DND-41 (cell line): ENCODE measurements around the gene F7.

Source experiments
- ATAC-seq: fragments of 200-7000 bp; cut with Tn5 transposase; 3 replicates; pipeline ENCODE4 v1.9.1; 2021; ENCODE audit warnings: low read depth; ENCODE audit not compliant: insufficient read depth
- DNase-seq: peaks from one replicate; pipeline ENCODE4 v3.0.0-alpha.2; 2020
- H2AFZ ChIP-seq: 2 replicates; pipeline ENCODE4 v1.6.0; 2012; ENCODE audit warnings: low read depth, low read length
- H3K27ac ChIP-seq: 2 replicates; pipeline ENCODE4 v1.5.1; 2012; ENCODE audit warnings: low read length, inconsistent platforms
- H3K27me3 ChIP-seq: fragments of 200-600 bp; sonication (generic); 2 replicates; pipeline ENCODE4 v1.6.0; 2012; ENCODE audit warnings: low read length, mild to moderate bottlenecking, inconsistent platforms; ENCODE audit not compliant: insufficient read depth, poor library complexity
- H3K36me3 ChIP-seq: 2 replicates; pipeline ENCODE4 v1.5.1; 2012; ENCODE audit warnings: low read length, inconsistent platforms; ENCODE audit not compliant: insufficient read depth
- H3K4me1 ChIP-seq: 2 replicates; pipeline ENCODE4 v1.5.1; 2012; ENCODE audit warnings: mild to moderate bottlenecking, low read length; ENCODE audit not compliant: insufficient read depth
- H3K4me2 ChIP-seq: 2 replicates; pipeline ENCODE4 v1.6.0; 2012; ENCODE audit warnings: mild to moderate bottlenecking, moderate library complexity, low read length, inconsistent platforms; ENCODE audit not compliant: insufficient read depth
- H3K4me3 ChIP-seq, 2 experiments: fragments of 200-600 bp in 1 of 2; shearing (Covaris generic) in 1 of 2; 2 replicates each; pipeline ENCODE4 v1.5.1; 2012 to 2016; ENCODE audit warnings: inconsistent platforms in 2 of 2, low read length in 2 of 2, mild to moderate bottlenecking in 2 of 2, low read depth in 1 of 2, moderate library complexity in 1 of 2
- H3K79me2 ChIP-seq: 2 replicates; pipeline ENCODE4 v1.6.0; 2012; ENCODE audit warnings: low read length, inconsistent platforms; ENCODE audit not compliant: insufficient read depth
- H3K9ac ChIP-seq: 2 replicates; pipeline ENCODE4 v1.6.0; 2012; ENCODE audit warnings: low read depth, mild to moderate bottlenecking, inconsistent platforms, low read length, moderate library complexity
- H3K9me3 ChIP-seq: 2 replicates; pipeline ENCODE4 v1.5.1; 2012; ENCODE audit warnings: low read length, moderate library complexity, mild to moderate bottlenecking, inconsistent platforms; ENCODE audit not compliant: insufficient read depth, severe bottlenecking
- H4K20me1 ChIP-seq: 2 replicates; pipeline ENCODE4 v1.6.0; 2012; ENCODE audit warnings: low read length; ENCODE audit not compliant: insufficient read depth
- EZH2 ChIP-seq: IDR thresholded peaks from 3 replicates; pipeline ENCODE4 v1.6.1; 2012; ENCODE audit warnings: borderline replicate concordance, low read depth, mild to moderate bottlenecking, moderate library complexity, low read length, inconsistent platforms; ENCODE audit not compliant: severe bottlenecking
- TF ChIP-seq, protein P1 (sequence below): IDR thresholded peaks from 2 replicates; pipeline ENCODE4 v1.5.1; 2012; ENCODE audit warnings: borderline replicate concordance, low read length, moderate library complexity, mild to moderate bottlenecking; ENCODE audit not compliant: poor library complexity, severe bottlenecking; ENCODE audit errors: extremely low read depth

F7 gene

GRCh38 chr13:113091211-113091771 lies 14.3 kb upstream of the F7 start:
- Histone ChIP-seq H3K36me3 (no peaks in the 10 kb centered on the region), H3K4me1 (no peaks in the 10 kb centered on the region), H3K79me2 (no peaks in the 10 kb centered on the region), H2AFZ (no peak overlapping the region), H3K9me3 (no peaks in the 10 kb centered on the region), H3K9ac (no peak overlapping the region), H3K4me2 (no peak overlapping the region), H3K27ac (no peak overlapping the region), H3K4me3 (no peak overlapping the region), H3K27me3 (no peaks in the 10 kb centered on the region), H4K20me1 (peaks cover 5% of the 10 kb centered on the region)
- no peak for ATAC-seq
- TF ChIP-seq EZH2 = no peak
- DNase-seq = no peak

DNA sequence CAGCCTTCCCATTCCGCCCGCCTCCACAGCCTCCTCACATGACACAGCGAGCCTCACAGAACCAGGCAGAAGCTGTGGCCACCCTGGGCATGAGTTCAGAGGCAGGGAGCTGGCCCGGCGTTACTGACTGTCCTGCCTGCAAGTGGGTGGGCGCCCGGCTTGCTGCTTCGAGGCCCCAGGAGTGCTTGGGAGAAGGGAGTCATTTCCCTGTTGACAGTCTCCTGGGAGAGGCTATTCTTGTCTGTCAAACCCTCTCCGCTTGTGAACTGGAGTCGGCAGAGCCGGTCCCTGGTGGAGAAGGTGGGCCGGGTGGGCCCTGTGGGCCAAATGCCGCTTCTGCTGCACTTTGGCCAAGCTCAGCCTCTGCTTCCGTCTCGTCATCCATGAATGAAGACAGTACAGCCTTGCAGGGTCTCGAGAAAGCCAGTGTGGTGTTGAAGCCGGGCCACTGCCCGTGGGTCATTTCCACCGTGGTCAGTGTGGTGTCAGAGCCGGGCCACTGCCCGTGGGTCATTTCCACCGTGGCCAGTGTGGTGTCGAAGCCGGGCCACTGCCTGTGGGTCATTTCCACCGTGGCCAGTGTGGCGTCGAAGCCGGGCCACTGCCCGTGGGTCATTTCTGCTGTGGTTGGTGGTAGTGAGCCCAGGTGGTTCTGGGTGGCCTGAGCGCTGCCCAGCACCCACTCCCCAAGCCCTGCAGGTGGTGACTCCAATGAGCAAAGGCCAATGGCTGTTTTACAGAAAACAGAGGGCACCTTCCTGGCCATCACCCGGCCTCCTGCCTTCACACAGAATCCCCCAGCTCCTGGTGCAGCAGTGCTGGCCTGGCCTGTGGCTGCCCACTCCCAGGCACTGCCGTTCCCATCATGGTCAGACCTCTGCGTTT lies 13.5 kb upstream of the F7 start:
- Histone ChIP-seq H3K27ac (no peak overlapping the region), H3K9ac (no peak overlapping the region), H2AFZ (no peak overlapping the region), H3K79me2 (no peaks in the 10 kb centered on the region), H4K20me1 (peaks cover 5% of the 10 kb centered on the region), H3K9me3 (no peaks in the 10 kb centered on the region), H3K4me2 (no peak overlapping the region), H3K36me3 (no peaks in the 10 kb centered on the region), H3K27me3 (no peaks in the 10 kb centered on the region), H3K4me3 (no peak overlapping the region), H3K4me1 (no peaks in the 10 kb centered on the region)
- ATAC-seq (no peak), DNase-seq (no peak)
- no peak for TF ChIP-seq EZH2
- TF ChIP-seq, protein P1, sequence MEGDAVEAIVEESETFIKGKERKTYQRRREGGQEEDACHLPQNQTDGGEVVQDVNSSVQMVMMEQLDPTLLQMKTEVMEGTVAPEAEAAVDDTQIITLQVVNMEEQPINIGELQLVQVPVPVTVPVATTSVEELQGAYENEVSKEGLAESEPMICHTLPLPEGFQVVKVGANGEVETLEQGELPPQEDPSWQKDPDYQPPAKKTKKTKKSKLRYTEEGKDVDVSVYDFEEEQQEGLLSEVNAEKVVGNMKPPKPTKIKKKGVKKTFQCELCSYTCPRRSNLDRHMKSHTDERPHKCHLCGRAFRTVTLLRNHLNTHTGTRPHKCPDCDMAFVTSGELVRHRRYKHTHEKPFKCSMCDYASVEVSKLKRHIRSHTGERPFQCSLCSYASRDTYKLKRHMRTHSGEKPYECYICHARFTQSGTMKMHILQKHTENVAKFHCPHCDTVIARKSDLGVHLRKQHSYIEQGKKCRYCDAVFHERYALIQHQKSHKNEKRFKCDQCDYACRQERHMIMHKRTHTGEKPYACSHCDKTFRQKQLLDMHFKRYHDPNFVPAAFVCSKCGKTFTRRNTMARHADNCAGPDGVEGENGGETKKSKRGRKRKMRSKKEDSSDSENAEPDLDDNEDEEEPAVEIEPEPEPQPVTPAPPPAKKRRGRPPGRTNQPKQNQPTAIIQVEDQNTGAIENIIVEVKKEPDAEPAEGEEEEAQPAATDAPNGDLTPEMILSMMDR = no peak

DNA sequence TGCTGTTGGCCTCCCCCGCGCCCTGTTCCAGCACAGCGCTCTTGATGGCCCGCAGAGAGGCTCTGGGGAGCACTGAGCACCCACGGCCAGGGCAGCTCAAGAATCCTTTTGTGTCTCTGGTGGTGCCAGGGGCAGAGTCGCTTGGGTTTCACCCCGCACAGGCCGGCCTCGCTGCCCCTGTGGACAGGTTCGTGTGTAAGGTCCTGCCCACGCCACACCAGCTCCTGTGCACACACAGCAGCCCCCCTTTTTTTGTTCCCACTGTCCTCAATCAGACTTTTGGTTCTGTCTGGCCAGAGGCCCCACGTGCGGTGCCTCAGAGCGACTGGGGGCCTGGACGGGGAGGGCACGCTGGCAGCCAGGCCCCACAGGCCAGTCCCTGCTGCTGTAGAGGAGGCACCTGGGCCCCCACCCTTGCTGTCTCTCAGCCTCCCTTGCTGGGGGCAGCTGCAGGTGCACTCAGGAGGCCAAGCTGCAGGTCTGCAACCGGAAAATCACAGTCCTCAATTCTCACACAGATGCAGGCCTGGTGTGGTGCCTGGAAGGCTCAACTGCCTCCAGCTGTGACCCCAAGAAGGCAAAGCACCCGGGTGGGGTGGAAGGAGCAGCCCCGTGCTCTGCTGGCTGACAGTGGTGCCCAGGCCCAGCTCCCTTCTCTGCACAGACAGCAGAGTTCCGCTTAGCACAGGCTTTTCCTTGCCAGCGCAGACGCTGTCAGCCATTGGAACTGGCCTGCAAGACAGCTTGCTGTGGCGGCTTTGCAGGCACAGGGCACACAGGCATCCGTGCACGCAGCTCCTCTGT lies 12.6 kb upstream of the F7 start:
- H3K36me3 ChIP-seq = no peaks in the 10 kb centered on the region
- H3K4me3 ChIP-seq = no peak overlapping the region
- DNase-seq (no peak), ATAC-seq (no peak)
- H2AFZ ChIP-seq = no peak overlapping the region
- no peaks in the 10 kb centered on the region for H3K9me3 ChIP-seq
- H3K27ac ChIP-seq = no peak overlapping the region
- no peak overlapping the region for H3K9ac ChIP-seq
- no peaks in the 10 kb centered on the region for H3K27me3 ChIP-seq
- H3K4me2 ChIP-seq = no peak overlapping the region
- H3K79me2 ChIP-seq = no peaks in the 10 kb centered on the region
- TF ChIP-seq, protein P1 = no peak
- TF ChIP-seq EZH2 = no peak
- H4K20me1 ChIP-seq = peaks cover 5% of the 10 kb centered on the region
- H3K4me1 ChIP-seq = no peaks in the 10 kb centered on the region
